GM12872 (cell line): ENCODE data around the gene SND1.

Experiments used
- TF ChIP-seq, protein P1 (sequence below): IDR thresholded peaks from 3 replicates; pipeline ENCODE4 v1.5.1; 2011; ENCODE audit warnings: low read depth, mild to moderate bottlenecking, low read length, moderate library complexity; ENCODE audit not compliant: insufficient read depth

The SND1 gene

DNA sequence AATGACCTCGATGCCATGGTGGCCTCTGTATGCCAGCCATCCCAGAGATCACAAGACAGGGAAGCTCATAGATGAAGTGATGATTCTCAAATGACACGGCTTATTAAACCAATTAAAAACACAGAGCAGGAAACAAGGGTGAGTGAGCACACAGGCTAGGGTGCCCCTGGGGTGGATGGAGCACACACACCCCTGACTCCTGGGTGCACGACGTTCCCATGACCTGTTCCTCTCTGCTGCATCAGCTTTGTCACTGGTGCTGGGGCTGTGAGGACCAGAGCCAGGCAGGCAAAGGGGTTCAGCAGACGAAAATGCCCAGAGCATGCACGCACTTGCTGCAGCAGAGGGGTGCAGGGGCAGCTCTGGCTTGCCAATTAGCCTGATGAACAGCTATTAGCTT is 465.7 kb downstream of the SND1 start:
- TF ChIP-seq, protein P1, sequence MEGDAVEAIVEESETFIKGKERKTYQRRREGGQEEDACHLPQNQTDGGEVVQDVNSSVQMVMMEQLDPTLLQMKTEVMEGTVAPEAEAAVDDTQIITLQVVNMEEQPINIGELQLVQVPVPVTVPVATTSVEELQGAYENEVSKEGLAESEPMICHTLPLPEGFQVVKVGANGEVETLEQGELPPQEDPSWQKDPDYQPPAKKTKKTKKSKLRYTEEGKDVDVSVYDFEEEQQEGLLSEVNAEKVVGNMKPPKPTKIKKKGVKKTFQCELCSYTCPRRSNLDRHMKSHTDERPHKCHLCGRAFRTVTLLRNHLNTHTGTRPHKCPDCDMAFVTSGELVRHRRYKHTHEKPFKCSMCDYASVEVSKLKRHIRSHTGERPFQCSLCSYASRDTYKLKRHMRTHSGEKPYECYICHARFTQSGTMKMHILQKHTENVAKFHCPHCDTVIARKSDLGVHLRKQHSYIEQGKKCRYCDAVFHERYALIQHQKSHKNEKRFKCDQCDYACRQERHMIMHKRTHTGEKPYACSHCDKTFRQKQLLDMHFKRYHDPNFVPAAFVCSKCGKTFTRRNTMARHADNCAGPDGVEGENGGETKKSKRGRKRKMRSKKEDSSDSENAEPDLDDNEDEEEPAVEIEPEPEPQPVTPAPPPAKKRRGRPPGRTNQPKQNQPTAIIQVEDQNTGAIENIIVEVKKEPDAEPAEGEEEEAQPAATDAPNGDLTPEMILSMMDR, result no peak

DNA sequence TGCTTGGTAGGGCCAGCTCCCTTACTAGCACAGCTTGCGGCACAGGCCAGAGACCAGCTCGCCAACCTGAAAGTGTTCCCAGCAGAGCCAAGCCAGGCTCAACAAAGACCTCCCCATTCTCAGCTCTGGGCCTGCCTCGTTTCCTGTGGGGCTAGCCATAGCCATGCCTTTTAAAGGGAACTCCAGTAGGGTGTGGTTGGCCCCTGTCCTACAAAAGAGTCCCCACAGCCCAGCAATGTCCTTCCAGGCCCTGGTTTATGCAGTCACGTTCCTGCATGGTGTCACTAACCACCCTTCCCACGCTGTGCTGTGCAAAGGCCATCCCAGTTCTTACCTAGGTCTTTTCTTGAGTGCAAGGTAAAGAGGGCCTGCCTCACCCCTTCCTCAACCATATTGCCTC is 467.0 kb downstream of the SND1 start:
- TF ChIP-seq, protein P1, result no peak

DNA sequence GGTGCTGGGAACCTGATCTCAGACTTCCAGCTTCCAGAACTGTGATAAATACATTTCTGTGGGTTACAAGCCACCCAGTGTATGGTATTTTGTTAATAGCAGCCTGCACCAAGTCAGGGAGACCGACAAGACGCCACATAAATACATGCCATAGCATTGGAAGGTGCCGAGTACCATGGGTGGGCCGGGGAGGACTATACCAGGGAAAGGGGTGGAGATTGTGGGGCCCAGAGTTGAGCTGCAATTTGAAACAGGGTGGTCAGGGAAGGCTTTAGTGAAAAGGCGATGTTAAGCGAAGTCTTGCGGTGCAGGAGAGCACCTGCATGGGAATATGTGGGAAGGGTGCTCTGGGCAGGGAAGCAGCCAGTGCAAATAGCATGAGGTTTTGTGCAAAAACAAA is 468.1 kb downstream of the SND1 start:
- TF ChIP-seq, protein P1, result no peak

GRCh38 chr7:128120976-128121490 is 469.0 kb downstream of the SND1 start:
- TF ChIP-seq, protein P1, result no peak

- TF ChIP-seq, protein P1, result no peak
Measured at GRCh38 chr7:128121711-128122530, 469.9 kb downstream of the SND1 start.

DNA sequence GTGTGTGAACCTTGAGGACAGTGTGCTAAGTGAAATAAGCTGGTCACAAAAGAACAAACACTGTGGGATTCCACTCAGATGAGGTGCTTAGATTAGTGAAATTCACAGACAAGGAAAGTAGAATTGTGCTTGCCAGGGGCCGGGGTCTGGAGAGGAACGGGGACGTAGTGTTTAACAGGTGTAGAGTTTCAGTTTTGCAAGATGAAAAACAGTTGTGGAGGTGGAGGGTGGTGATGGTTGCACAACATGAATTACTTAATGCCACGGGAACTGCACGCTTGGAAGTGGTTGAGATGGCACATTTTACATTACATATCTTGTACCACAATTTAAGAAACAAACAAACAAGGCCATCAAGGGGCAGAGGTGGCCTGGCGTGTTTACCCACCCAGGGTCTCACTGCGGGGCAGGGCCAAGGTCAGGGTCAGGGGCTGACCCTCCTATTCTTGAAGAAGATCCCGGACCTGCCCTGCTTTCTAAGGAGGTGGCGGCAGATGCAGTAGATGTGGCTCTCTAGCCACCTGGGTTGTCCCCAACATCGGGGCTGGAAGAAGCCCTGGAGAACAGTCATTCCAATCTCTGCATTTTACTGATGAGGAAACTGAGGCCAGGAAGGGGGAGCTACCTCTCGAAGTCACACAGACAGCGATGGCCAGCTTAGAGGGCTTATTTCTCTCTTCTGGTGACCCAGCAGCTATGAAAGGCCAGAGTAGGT is 470.7 kb downstream of the SND1 start:
- TF ChIP-seq, protein P1, result no peak

- TF ChIP-seq, protein P1, result no peak
Measured at GRCh38 chr7:128123291-128124037, 471.5 kb downstream of the SND1 start.
